Activated naive CD8-positive, alpha-beta T cell treated with anti-CD3 and anti-CD28 coated beads for 36 hours (primary cell): Measurements from ENCODE around the gene FLYWCH2. TPM values are rescaled to one million over a fixed set of nuclear protein-coding genes. Genes with fewer than 3 reads are reported as not detected.

Experiments
- DNase-seq: peaks from one replicate; pipeline ENCODE4 v3.0.0; 2021
- H3K27ac Mint-ChIP-seq: one replicate; pipeline ENCODE4 v1.8.0; 2022; ENCODE audit warnings: mild to moderate bottlenecking, moderate library complexity, mixed read lengths
- H3K27me3 Mint-ChIP-seq: one replicate; pipeline ENCODE4 v1.8.0; 2022; ENCODE audit warnings: mild to moderate bottlenecking, mixed read lengths
- H3K36me3 Mint-ChIP-seq: one replicate; pipeline ENCODE4 v1.8.0; 2021; ENCODE audit warnings: mild to moderate bottlenecking, mixed read lengths
- H3K4me1 Mint-ChIP-seq: one replicate; pipeline ENCODE4 v1.8.0; 2021; ENCODE audit warnings: mixed read lengths
- H3K4me3 Mint-ChIP-seq: one replicate; pipeline ENCODE4 v1.8.0; 2022; ENCODE audit warnings: mild to moderate bottlenecking, moderate library complexity, mixed read lengths
- H3K9me3 Mint-ChIP-seq: one replicate; pipeline ENCODE4 v1.8.0; 2022; ENCODE audit warnings: mixed read lengths
- total RNA-seq, 2 experiments: library from RNA; stranded (reverse); gene quantifications; one replicate each; pipeline ENCODE4 v1.2.3, GENCODE V29; 2021

The FLYWCH2 gene
- total RNA-seq, 2 experiments from 2014 or later, result 18.0 to 18.3 TPM

- Mint-ChIP-seq H3K27me3 (peaks cover 10% of the 10 kb centered on the region), H3K36me3 (peaks cover 5% of the 10 kb centered on the region), H3K27ac (peak overlapping the region; percentile 73), H3K4me1 (peaks cover 19% of the 10 kb centered on the region), H3K4me3 (no peak overlapping the region), H3K9me3 (peaks cover 4% of the 10 kb centered on the region)
- DNase-seq, result no peak
Observed at GRCh38 chr16:2846511-2847310, 36.3 kb upstream of the FLYWCH2 start.

- Mint-ChIP-seq H3K4me1 (peaks cover 12% of the 10 kb centered on the region), H3K36me3 (peaks cover under 1% of the 10 kb centered on the region), H3K27ac (no peak overlapping the region), H3K9me3 (peaks cover 3% of the 10 kb centered on the region), H3K27me3 (peaks cover 12% of the 10 kb centered on the region), H3K4me3 (no peak overlapping the region)
- no peak for DNase-seq
Observed at GRCh38 chr16:2848933-2849725, 33.9 kb upstream of the FLYWCH2 start.

GRCh38 chr16:2852003-2852730 lies 30.8 kb upstream of the FLYWCH2 start:
- Mint-ChIP-seq H3K4me3 (no peak overlapping the region), H3K27ac (no peak overlapping the region), H3K36me3 (peaks cover 2% of the 10 kb centered on the region), H3K4me1 (peaks cover under 1% of the 10 kb centered on the region), H3K9me3 (peaks cover 10% of the 10 kb centered on the region), H3K27me3 (peaks cover 15% of the 10 kb centered on the region)
- no peak for DNase-seq

GRCh38 chr16:2852731-2853507 lies 30.1 kb upstream of the FLYWCH2 start:
- peaks cover 19% of the 10 kb centered on the region for H3K27me3 Mint-ChIP-seq
- peaks cover 8% of the 10 kb centered on the region for H3K9me3 Mint-ChIP-seq
- no peak overlapping the region for H3K4me3 Mint-ChIP-seq
- H3K27ac Mint-ChIP-seq, result no peak overlapping the region
- DNase-seq, result no peak
- H3K36me3 Mint-ChIP-seq, result peaks cover 2% of the 10 kb centered on the region
- peaks cover 5% of the 10 kb centered on the region for H3K4me1 Mint-ChIP-seq

- Mint-ChIP-seq H3K9me3 (peaks cover 8% of the 10 kb centered on the region), H3K27me3 (peaks cover 19% of the 10 kb centered on the region), H3K4me1 (peaks cover 5% of the 10 kb centered on the region), H3K4me3 (no peak overlapping the region), H3K36me3 (peaks cover 2% of the 10 kb centered on the region), H3K27ac (no peak overlapping the region)
- DNase-seq, result no peak
Observed at GRCh38 chr16:2853531-2854073, 29.4 kb upstream of the FLYWCH2 start.

GRCh38 chr16:2854700-2855309 lies 28.2 kb upstream of the FLYWCH2 start:
- Mint-ChIP-seq H3K4me3 (no peak overlapping the region), H3K36me3 (peaks cover 2% of the 10 kb centered on the region), H3K27ac (no peak overlapping the region), H3K4me1 (peaks cover 5% of the 10 kb centered on the region), H3K27me3 (peaks cover 23% of the 10 kb centered on the region), H3K9me3 (peaks cover 8% of the 10 kb centered on the region)
- DNase-seq, result no peak

- no peak for DNase-seq
- no peak overlapping the region for H3K4me3 Mint-ChIP-seq
- no peak overlapping the region for H3K27ac Mint-ChIP-seq
- H3K27me3 Mint-ChIP-seq, result peaks cover 19% of the 10 kb centered on the region
- H3K4me1 Mint-ChIP-seq, result peaks cover 5% of the 10 kb centered on the region
- peaks cover 2% of the 10 kb centered on the region for H3K36me3 Mint-ChIP-seq
- peaks cover 8% of the 10 kb centered on the region for H3K9me3 Mint-ChIP-seq
Observed at GRCh38 chr16:2855536-2855935, 27.5 kb upstream of the FLYWCH2 start.

- H3K36me3 Mint-ChIP-seq, result peaks cover 2% of the 10 kb centered on the region
- no peak overlapping the region for H3K27ac Mint-ChIP-seq
- H3K4me1 Mint-ChIP-seq, result peaks cover 5% of the 10 kb centered on the region
- no peak for DNase-seq
- H3K27me3 Mint-ChIP-seq, result peaks cover 20% of the 10 kb centered on the region
- peaks cover 10% of the 10 kb centered on the region for H3K9me3 Mint-ChIP-seq
- no peak overlapping the region for H3K4me3 Mint-ChIP-seq
Observed at GRCh38 chr16:2856061-2856670, 26.8 kb upstream of the FLYWCH2 start.

GRCh38 chr16:2856686-2857450 lies 26.1 kb upstream of the FLYWCH2 start:
- Mint-ChIP-seq H3K4me1 (peaks cover 5% of the 10 kb centered on the region), H3K36me3 (peaks cover 2% of the 10 kb centered on the region), H3K4me3 (no peak overlapping the region), H3K27ac (no peak overlapping the region), H3K27me3 (peaks cover 24% of the 10 kb centered on the region), H3K9me3 (peaks cover 12% of the 10 kb centered on the region)
- DNase-seq, result no peak

GRCh38 chr16:2857451-2858244 lies 25.4 kb upstream of the FLYWCH2 start, which contains the start of gene PRSS22:
Gene PRSS22, minus strand, starts transcription at chr16:2858170. Its CDS starts 66 bp downstream, at chr16:2858104.
- Mint-ChIP-seq H3K36me3 (peaks cover 2% of the 10 kb centered on the region), H3K4me1 (peaks cover 5% of the 10 kb centered on the region), H3K27ac (no peak within 1 kb of the TSS), H3K4me3 (peak within 1 kb of the TSS; percentile 46), H3K27me3 (peaks cover 24% of the 10 kb centered on the region), H3K9me3 (peaks cover 12% of the 10 kb centered on the region)
- no peak for DNase-seq

GRCh38 chr16:2858245-2859025 lies 24.6 kb upstream of the FLYWCH2 start:
- DNase-seq, result no peak
- peaks cover 5% of the 10 kb centered on the region for H3K4me1 Mint-ChIP-seq
- peaks cover 24% of the 10 kb centered on the region for H3K27me3 Mint-ChIP-seq
- H3K9me3 Mint-ChIP-seq, result peaks cover 12% of the 10 kb centered on the region
- peaks cover 2% of the 10 kb centered on the region for H3K36me3 Mint-ChIP-seq
- H3K27ac Mint-ChIP-seq, result no peak overlapping the region
- H3K4me3 Mint-ChIP-seq, result no peak overlapping the region
